Superior temporal gyrus (tissue), 1 donor: ENCODE measurements around the gene HSPA12B.

Experiments
- DNase-seq: peaks from one replicate; pipeline ENCODE4 v3.0.0-alpha.2; 2016; ENCODE audit errors: extremely low spot score

Gene HSPA12B, protein sequence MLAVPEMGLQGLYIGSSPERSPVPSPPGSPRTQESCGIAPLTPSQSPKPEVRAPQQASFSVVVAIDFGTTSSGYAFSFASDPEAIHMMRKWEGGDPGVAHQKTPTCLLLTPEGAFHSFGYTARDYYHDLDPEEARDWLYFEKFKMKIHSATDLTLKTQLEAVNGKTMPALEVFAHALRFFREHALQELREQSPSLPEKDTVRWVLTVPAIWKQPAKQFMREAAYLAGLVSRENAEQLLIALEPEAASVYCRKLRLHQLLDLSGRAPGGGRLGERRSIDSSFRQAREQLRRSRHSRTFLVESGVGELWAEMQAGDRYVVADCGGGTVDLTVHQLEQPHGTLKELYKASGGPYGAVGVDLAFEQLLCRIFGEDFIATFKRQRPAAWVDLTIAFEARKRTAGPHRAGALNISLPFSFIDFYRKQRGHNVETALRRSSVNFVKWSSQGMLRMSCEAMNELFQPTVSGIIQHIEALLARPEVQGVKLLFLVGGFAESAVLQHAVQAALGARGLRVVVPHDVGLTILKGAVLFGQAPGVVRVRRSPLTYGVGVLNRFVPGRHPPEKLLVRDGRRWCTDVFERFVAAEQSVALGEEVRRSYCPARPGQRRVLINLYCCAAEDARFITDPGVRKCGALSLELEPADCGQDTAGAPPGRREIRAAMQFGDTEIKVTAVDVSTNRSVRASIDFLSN

DNA sequence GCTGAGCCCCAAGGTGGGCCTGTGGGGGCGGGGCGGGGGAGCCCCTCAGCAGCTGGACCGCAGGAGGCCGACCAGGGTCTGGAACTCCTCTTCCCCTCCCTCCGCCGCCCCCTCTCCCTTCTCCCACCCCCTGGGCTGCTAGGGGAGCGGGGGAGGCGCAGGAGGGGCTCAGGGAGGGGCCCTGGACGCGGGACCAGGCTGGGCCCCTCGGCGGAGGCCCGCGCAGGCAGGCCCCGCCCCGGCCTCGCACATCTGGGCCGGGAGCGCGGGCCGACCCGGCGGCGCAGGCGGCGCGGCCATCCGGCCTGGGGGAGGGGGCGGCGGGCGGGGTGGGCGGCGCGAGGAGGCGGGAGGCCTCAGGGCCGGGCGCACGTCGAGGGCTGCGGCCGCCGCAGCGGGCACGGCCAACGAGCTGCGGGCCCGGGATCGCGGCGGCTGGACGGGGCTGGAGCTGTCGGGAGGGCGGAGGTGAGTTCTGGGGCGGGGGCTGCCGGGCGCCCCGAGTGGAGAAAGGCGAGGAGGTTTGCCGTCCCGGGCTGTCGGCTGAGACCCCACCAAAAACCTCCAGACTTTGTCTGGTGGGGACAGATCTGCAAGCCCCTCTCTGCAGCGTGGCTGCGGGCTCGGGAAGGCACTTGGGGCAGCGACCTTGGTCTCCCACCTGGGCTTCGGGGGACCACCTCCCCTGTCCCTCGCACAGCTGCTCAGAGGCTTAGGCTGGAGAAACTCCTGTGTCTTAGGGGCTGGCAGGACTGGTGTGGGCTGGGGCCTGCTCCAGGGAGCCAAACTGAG, at the start of gene HSPA12B:
HSPA12B (plus strand) TSS at position 359 of the 792 bp plus-strand sequence. CDS start 5,990 bp downstream, outside the sequence.
- no peak for DNase-seq

DNA sequence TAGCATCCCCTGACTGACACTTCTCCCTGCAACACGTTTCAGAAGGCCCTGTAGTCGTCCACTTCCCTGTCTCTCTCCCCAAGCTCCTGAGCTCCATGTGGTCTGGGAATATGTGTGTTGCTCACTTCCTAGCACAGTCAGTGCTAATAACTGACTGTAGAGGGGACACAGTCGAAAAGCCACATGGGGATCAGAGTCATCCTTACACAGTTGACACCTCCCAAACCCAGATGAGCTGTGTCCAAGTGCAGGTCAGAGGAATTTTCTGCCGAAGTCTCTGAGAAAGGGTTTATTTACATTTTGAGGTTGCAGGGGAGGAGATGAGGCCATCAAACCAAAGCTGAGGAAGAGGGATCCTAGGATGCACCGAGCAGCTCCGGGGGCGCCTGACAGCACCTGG, 47.1 kb upstream of the HSPA12B start:
- no peak for DNase-seq

DNA sequence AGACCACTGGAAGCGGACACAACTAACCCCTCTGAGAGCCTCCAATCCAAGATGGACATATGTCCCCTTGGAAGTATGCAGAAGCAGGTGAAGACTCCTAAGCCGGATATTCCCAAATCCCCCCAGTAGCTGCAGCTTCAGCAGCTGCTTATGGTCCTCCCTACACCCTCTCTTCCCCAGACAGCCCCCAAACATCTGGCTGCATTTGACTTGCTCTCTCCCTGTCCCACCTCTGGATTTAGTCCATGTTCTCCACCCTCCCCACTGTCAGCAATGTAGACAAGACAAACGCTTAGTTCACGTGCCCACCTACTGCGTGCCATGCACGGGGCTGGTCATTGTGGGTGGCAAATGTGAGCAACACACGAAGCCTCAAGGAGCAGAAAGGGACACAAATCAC, 46.1 kb upstream of the HSPA12B start:
- DNase-seq, result no peak

DNA sequence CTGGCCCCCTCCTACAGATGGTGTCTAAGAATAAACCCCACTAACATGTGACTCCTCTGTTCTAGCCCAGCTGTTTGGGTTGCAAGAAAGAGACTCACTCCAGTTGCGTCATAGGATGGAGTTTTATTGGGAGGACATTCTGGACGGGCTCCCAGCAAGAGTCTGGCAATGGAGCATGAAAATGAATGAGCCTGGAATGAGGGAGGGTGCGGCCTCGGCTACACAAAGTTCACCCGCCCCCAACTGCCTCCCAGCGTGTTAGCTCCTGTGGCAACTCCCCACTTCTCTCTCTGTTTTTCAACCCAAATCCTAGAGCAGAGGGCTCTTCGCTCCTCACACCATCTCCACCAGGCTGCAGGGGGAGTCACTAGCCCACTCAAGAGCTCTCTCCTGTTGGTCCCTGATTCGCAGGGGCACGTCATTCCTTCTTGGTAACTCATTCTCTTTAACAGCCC, 45.6 kb upstream of the HSPA12B start:
- DNase-seq, result peak; percentile 70

DNA sequence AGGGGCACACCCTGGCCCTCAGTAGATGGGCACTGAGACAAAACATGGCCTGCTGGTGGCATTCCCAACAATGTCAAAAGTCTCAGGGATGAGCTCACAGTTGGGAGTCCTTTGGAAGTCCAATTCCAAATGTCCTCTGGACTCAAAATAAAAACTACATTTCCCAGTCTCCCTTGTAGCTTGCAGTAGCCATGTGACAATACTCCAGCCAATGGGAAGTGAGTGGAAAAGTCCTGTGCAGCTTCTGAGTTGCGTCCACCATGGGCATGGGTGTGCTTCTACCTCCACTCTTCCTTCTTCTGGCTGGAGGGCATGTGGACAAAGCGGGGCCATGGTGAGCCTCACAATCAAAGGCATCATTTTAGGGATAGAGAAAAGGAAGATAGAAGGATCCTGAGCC, 44.8 kb upstream of the HSPA12B start:
- peak; percentile 55 for DNase-seq

DNA sequence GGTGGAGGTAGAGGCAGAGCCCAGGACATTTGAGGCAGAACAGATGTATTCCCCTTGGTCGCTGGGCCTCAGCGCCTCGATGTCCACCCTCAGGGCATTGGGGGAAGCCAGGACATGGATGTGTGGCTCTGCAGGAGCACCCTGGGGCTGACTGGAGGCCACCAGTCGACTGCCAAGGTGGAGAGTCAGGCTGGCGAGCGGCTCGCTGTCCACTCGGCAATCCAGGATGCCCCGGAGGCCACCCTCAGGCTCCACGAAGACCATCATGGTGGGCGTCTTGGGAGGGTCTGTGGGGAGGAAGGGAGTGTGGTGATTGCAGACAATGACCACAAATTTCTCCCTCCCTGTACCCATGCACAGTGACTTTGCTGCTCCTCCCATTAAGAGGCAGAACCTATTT, 42.5 kb upstream of the HSPA12B start:
- DNase-seq, result no peak

DNA sequence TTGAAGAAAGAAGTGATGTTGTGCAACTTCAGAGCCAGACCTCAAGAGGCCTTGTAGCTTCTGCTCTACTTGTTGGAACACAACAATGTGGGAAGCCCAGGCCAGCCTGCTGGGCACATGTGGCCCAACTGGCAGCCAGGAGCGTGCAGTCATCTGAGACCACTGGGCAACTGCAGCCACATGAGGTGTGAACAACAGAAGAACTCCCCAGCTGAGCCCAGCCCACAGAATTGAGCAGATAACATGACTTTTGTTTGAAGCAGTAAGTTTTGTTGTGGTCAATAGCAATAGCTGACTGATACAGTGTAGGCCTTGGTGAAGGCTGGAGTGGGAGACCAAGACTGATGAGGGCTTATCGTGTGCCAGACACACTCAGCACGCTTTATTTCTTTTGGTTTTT, 42.1 kb upstream of the HSPA12B start:
- DNase-seq, result no peak

DNA sequence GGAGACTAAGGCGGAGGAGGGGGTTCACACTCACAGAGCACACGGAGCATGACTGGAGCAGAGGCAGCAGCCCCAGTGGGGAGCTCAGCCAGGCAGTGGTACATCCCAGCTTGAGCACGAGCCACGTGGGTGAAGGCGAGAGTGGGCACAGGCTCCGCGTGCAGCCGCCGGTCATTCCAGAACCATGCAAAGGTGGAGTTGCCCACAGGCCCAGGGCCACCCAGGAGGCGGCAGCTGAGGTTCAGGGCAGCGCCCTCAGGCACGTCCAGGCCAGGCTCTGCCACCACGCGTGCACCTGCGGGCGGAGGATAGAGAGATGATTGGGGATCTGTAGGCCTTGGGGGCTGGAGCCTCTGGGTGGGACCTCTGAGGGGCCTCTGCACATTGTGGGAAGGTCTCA, 41.2 kb upstream of the HSPA12B start:
- DNase-seq, result no peak

DNA sequence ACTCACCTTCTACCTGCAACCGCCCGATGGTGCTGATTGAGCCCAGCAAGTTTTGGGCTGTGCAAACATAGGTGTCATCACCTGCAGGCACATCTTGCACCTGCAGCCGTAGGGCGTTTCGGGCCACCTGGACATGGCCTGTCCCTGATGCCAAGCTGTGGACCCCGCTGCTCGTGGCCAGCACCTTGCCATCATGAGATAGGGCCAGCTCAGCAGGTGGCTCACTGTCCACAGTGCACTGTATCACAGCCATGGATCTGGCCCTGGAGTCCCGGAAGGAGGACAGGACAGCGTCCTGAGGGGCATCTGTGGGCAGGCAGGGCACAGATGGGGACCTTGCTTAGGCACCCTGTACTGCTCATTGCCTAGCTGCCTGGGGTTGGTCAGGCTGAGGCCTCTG, 40.6 kb upstream of the HSPA12B start:
- DNase-seq, result no peak

DNA sequence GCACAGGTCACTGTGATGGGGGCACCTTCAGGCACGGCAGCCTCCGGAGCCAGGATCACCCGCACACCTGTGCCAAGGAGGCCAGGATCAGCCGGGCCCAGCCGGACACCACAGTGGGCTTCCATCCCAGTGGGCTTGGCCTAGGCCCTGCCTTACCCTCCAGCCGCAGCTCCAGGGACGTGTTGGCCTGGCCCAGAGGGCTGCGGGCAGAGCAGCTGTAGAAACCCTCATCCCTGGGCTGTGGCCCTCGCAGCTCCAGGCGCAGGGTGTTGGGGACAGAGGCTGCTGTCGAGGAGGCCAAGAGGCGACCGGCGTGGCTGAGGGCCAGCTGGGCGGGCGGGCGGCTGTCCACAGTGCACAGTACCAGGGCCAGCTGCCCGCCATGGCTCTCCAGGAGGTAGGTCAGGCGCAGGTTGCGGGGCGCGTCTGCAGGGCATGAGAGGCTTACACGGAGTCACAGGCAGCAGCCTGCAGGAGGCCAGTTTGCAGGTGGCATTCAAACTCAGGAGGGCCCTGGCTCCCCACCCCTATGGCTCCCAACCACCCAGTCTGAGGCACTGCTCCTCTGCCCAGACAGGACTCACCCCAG, 39.7 kb upstream of the HSPA12B start:
- no peak for DNase-seq

DNA sequence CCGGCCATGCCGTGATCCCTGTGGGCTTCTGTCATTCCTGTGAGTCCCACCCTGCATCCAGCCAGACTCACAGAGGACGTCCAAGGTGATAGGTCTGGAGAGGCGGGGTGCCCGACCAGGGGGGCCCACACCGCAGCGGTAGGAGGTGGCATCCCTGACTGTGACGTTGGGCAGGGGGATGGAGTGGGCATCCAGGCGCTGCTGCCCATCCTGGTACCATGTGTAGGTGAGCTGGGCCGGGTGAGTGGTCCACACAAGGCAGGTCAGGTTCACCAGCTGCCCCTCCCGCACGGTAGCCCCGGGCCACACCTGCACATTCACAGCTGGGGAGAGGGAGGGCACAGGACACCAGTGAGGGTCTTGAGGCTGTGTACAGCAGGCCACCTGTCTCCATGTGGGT, 39.1 kb upstream of the HSPA12B start:
- DNase-seq, result no peak

DNA sequence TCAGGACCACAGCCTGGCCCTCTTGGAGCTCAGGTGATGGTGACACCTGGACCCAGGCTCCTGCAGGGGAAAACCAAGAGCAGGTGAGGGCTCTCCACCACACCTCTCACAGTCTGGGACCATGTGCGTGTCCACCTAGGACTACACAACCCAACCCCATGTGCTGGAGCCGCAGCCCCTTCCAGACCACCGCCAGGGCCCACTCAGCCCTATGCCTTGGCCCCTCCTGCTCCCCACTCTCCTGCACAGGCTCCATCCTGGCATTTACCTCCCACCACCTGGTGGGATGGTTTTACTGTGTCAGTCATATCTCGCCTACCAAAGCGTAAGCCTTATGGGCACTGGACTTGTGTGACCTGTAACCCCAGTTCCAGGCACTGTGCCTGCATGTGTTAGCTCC, 37.6 kb upstream of the HSPA12B start:
- DNase-seq, result no peak

DNA sequence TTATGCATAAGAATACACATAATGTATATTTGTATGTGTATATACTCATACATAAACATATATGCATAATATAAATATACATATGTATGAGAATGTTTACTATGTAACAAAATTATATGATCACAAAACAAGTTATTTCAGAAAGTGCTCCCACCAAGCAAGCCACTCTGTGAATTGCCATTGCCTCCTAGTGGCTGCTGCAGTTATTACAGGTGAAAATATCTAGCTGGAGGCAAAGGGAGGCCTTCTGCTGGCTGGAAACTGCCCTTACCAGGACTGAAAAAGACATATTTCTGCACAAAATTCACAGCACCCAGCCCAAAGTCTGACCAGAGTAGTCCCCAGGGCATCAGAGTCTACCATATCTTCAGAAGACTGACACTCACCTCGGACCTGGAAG, 36.3 kb upstream of the HSPA12B start:
- no peak for DNase-seq

DNA sequence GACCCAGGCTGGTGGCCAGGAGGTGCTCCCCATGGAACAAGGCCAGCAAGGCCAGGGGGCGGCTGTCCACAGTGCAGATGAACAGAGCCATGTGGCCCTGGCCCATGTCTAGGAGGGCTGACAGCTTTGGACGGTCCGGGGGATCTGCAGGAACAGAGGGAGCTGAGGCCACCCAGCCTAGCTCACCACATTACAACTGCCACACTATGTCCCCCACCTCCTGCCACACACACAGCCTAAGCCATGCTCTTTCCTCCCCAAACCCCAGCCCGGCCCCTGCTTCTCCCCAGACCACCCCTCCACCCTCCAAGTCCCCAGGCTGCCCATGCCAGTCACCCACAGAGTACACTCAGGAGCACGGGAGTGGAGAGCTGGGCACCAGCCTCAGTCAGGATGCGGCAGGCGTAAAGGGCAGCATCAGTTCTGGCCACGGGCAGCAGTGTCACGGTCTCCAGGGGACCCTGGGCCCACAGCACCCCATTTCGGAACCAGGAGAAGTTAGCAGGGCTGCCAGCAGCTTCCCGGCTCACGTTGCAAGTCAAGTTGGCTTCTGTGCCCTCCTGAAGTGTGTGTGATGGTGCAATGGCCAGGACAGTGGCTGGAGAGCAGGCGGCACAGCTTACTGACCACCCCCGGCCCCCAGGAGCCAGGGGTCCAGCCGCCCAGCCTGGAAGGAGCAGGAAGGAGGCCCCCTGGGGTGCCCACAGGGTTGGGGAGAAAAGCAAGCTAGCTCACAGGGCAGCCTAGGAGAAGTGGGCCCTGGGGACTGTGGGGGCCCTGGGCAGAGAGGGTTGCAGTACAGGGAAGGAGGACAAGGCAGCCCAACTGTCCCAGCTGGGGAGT, 35.5 kb upstream of the HSPA12B start:
- no peak for DNase-seq

DNA sequence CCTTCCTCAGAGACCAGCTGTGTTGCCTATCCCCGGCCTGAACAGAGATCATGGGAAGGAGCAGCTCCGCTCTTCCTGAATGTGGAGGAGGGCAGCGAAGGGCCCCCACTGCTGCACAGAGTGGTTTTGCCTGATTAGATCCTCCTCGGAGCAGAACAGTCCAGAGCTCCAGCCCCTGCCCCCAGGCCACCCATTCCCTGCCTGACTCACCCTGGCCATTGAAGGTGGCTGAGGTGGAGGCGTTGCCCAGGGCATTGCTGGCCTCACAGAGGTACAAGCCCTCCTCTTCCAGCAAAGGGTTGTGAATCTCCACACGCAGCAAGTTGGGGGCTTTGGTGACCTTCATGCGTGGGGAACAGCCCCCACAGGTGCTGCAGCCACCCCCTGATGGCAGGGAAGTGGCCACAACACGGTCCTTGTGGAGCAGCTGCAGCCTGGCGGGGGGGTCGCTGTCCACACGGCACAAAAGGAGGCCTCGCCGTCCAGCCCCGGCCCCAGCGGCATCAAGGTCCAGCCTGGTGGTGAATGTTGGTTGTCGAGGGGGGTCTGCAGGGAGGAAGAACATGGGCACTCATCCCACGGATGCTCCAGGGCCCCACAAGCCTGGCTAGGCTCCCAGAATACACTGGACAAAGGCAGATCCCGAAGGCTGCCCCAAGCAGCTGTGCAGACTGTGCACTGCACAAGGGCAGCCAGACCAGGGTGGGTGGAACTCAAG, 34.7 kb upstream of the HSPA12B start:
- no peak for DNase-seq

DNA sequence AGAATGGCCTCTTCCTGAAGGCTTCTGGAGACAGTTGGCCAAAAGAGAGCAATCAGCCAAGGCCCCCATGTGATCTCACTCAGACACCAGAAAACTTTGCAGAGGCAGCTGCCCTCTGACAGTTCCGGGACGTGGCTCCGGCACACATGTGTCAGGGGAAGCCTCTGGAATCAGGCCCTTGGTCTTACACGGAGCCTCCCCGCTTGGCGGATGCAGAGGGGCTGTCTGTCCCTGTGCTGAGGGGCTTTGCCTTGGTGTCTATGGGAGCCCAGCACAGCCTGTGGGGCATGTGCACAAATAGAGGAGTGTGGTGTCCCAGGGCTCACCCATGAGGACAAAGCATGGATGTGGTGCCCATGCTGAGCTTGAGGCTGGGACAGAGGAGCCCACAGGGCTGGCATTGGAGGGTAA, 33.9 kb upstream of the HSPA12B start:
- no peak for DNase-seq

DNA sequence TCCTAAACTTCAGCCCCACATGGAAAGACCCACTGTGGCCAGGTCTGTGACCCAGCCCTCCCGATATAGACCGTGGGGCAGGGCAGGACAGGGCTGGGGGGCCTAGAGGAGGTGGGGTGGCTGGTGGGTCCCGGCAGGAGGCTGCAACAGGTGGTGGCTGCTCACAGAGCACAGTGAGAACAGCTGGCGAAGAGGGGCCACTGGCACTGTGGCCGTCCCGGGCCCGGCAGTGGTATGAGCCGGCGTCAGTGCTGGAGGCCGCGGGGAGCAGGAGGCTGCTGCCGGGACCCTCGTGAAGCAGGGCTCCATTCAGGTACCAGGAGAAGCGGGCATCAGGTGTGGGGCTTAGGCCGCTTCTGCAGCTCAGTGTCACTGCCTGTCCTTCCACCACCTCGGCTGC, 33.4 kb upstream of the HSPA12B start:
- no peak for DNase-seq

DNA sequence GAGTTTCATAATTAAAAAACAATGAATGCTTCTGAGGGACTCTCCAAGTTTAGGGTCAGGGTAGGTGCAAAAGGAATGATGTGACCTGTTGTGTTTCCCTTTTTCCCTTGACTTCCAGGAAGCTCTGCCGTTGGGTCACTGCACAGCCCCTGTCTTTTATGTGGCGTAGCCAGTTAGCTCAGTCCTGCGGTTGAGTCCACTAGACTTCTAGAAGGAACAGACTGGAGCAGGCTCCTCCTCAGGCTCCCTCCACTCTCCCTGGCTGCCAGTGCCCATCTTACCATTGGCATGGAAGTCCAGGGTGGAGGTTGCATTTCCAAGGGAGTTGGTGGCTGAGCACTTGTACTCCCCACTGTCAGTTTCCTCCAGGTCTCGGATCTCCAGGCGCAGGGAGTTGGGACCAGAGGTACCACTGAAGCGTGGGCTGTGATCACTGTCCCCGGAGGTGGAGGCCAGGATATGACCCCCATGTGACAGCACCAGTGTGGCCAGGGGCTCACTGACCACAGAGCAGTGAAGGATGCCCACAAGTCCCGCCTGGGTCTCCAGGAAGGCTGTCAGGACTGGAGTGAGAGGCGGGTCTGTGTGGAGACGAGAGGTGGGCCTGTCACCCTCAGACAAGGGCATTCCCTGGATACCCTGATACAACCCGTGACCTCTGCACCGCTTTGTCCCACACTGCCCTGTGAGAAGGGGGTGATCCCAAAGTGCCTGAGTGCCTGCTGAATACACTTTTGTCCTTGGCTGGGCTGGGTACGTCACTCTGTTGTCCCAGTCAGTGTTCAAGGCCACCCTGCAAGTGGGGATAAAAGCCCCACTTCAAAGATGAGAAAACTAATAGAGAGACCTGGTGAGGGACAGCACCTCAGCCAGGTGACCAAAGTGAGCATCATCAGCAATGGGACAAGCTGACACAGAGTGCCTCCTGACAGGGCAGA, 31.2 kb upstream of the HSPA12B start:
- DNase-seq, result no peak
